ENCODE results near the gene SMYD3.
A peak's percentile ranks its signal among the peaks of the same experiment; 100 is the strongest.
"Not testable (repeated sequence)": the region's sequence is repeated elsewhere in the genome, so short reads cannot be mapped to it uniquely, and the experiment has no call there.

SMYD3 gene

GRCh38 chr1:245956225-245956624, 550.9 kb downstream of the SMYD3 start:
- Histone ChIP-seq H3K4me1 (peaks cover 17% of the 10 kb centered on the region), H3K4me3 (ENCODE audit: low read depth, low read length) (no peak overlapping the region), H3K27me3 (no peaks in the 10 kb centered on the region), H3K36me3 (peaks cover 16% of the 10 kb centered on the region), H3K9me3 (no peaks in the 10 kb centered on the region; the same call in 1 of the 2 replicates)
- no peak for DNase-seq
- TF ChIP-seq CTCF (IDR thresholded peaks at IDR 0.05; ENCODE audit: low read depth, low read length) = no peak

GRCh38 chr1:245953876-245954660, 553.0 kb downstream of the SMYD3 start:
- no peak for TF ChIP-seq CTCF (IDR thresholded peaks at IDR 0.05; ENCODE audit: low read depth, low read length)
- peak; percentile 27 for DNase-seq
- Histone ChIP-seq H3K27me3 (no peaks in the 10 kb centered on the region), H3K36me3 (peaks cover 11% of the 10 kb centered on the region), H3K9me3 (no peaks in the 10 kb centered on the region), H3K4me3 (ENCODE audit: low read depth, low read length) (peak overlapping the region; percentile 31), H3K4me1 (peaks cover 17% of the 10 kb centered on the region)

GRCh38 chr1:245952383-245953026, 554.6 kb downstream of the SMYD3 start:
- DNase-seq = no peak
- Histone ChIP-seq H3K4me1 (peaks cover 15% of the 10 kb centered on the region), H3K9me3 (no peaks in the 10 kb centered on the region), H3K27me3 (no peaks in the 10 kb centered on the region), H3K36me3 (peaks cover 16% of the 10 kb centered on the region), H3K4me3 (ENCODE audit: low read depth, low read length) (no peak overlapping the region)
- TF ChIP-seq CTCF (IDR thresholded peaks at IDR 0.05; ENCODE audit: low read depth, low read length) = no peak

GRCh38 chr1:245948786-245949185, 558.3 kb downstream of the SMYD3 start:
- no peak for DNase-seq
- Histone ChIP-seq H3K4me3 (ENCODE audit: low read depth, low read length) (no peak overlapping the region), H3K9me3 (no peaks in the 10 kb centered on the region), H3K27me3 (no peaks in the 10 kb centered on the region), H3K36me3 (peaks cover 19% of the 10 kb centered on the region), H3K4me1 (peaks cover 4% of the 10 kb centered on the region)
- TF ChIP-seq CTCF (IDR thresholded peaks at IDR 0.05; ENCODE audit: low read depth, low read length) = no peak

- DNase-seq = no peak
- no peaks in the 10 kb centered on the region for H3K4me1 ChIP-seq
- H3K9me3 ChIP-seq = no peaks in the 10 kb centered on the region
- no peaks in the 10 kb centered on the region for H3K27me3 ChIP-seq
- H3K4me3 ChIP-seq (ENCODE audit: low read depth, low read length) = no peak overlapping the region
- H3K36me3 ChIP-seq = peaks cover 19% of the 10 kb centered on the region
- TF ChIP-seq CTCF (IDR thresholded peaks at IDR 0.05; ENCODE audit: low read depth, low read length) = no peak
Observed at GRCh38 chr1:245946905-245947304, 560.2 kb downstream of the SMYD3 start.

GRCh38 chr1:245945136-245945535, 561.9 kb downstream of the SMYD3 start:
- H3K4me3 ChIP-seq (ENCODE audit: low read depth, low read length); H3K27me3 ChIP-seq; H3K4me1 ChIP-seq; H3K9me3 ChIP-seq; DNase-seq: not testable (repeated sequence)
- peaks cover 13% of the 10 kb centered on the region for H3K36me3 ChIP-seq
